Thyroid gland (tissue), 4 donors: ENCODE measurements around the gene GLI1. TPM values are rescaled to one million over a fixed set of nuclear protein-coding genes. Genes with fewer than 3 reads are reported as not detected.
"Not testable (repeated sequence)": the region's sequence is repeated elsewhere in the genome, so short reads cannot be mapped to it uniquely, and the experiment has no call there.

Experiments
- DNase-seq, 2 donors: peaks; one replicate each; pipeline ENCODE4 v3.0.0-alpha.2; 2019
- H3K27ac ChIP-seq, 3 donors: fragments of 200-600 bp; sonication (generic); 1 replicate in 2 of 3; 2 replicates in 1 of 3; pipeline ENCODE4 v1.5.1; 2016 to 2019; ENCODE audit warnings: mild to moderate bottlenecking in 1 of 3, moderate library complexity in 1 of 3
- H3K27me3 ChIP-seq: fragments of 200-600 bp; sonication (generic); one replicate; pipeline ENCODE4 v1.5.1; 2019
- H3K36me3 ChIP-seq, 2 donors: fragments of 200-600 bp; sonication (generic); one replicate each; pipeline ENCODE4 v1.5.1; 2016 to 2019
- H3K4me1 ChIP-seq, 2 donors: fragments of 200-600 bp; sonication (generic); one replicate each; pipeline ENCODE4 v1.5.1; 2017 to 2019
- H3K4me3 ChIP-seq, 3 donors: fragments of 200-600 bp; sonication (generic); replicated peaks in 1 of 3; 1 replicate in 2 of 3; 2 replicates in 1 of 3; pipeline ENCODE4 v1.5.1; 2016; ENCODE audit warnings: mild to moderate bottlenecking in 1 of 3
- H3K9me3 ChIP-seq: fragments of 200-600 bp; sonication (generic); one replicate; pipeline ENCODE4 v1.5.1; 2017
- POLR2A ChIP-seq, 2 donors: fragments of 450-650 bp; IDR thresholded peaks; one replicate each; pipeline ENCODE4 v1.6.1; 2017; ENCODE audit warnings: antibody characterized with exemption in 2 of 2, mild to moderate bottlenecking in 2 of 2, moderate library complexity in 1 of 2
- WGBS, 2 donors: methylation state at CpG; one replicate each; pipeline ENCODE4 v1.1.5; 2017; 5-methylcytosine and 5-hydroxymethylcytosine counted together
- intact Hi-C: fragments of 100-400 bp; cut with DNase I; formaldehyde crosslinking; loops from one replicate; pipeline ENCODE4 v1.15.1; 2023
- total RNA-seq, 4 donors: library from RNA; depleted of rRNA; stranded (reverse); fragments of >200 nt; gene quantifications; one replicate each; pipeline ENCODE4 v1.2.3, GENCODE V29; 2016
- TF ChIP-seq, protein P1 (sequence below), 6 experiments: fragments of 200-600 bp in 3 of 6; fragments of 450-650 bp in 3 of 6; sonication (generic) in 3 of 6; IDR thresholded peaks; one replicate each; pipeline ENCODE4 v1.5.1; 2016 to 2019; ENCODE audit warnings: antibody characterized with exemption in 6 of 6, mild to moderate bottlenecking in 2 of 6, inconsistent platforms in 1 of 6, moderate library complexity in 1 of 6

GLI1 gene
- total RNA-seq, 4 donors from 2014 or later: 1.1 to 2.2 (median 1.6) TPM; not detected in 1

DNA sequence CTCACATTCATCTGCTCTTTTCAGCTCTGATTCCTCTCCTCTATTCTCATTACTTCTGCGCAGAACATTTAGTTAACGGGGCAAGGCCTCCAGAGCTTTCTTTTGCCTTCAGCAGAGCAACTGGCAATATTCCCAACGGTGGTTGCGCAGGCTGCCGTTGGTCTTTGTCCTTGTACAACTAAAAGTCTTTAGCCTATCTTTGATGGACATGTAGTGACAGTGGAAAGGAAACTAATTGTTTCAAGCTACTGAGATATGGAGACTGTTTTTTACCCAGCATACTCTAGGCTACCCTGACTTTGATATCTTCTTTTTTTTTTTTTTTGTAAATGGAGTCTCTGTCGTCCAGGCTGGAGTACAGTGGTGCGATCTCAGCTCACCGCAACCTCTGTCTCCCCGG lies 41.3 kb upstream of the GLI1 start:
- Histone ChIP-seq H3K27ac (no peak overlapping the region), H3K9me3 (no peaks in the 10 kb centered on the region), H3K36me3 (no peaks in the 10 kb centered on the region), H3K27me3 (no peaks in the 10 kb centered on the region), H3K4me1 (peaks cover 0 to 5% of the 10 kb centered on the region in 2 donors), H3K4me3 (no peak overlapping the region)
- 85 to 91% methylated on average over 9 of the region's 9 CpGs for WGBS, 2 donors
- intact Hi-C loops: no loop called here
- TF ChIP-seq, protein P1, sequence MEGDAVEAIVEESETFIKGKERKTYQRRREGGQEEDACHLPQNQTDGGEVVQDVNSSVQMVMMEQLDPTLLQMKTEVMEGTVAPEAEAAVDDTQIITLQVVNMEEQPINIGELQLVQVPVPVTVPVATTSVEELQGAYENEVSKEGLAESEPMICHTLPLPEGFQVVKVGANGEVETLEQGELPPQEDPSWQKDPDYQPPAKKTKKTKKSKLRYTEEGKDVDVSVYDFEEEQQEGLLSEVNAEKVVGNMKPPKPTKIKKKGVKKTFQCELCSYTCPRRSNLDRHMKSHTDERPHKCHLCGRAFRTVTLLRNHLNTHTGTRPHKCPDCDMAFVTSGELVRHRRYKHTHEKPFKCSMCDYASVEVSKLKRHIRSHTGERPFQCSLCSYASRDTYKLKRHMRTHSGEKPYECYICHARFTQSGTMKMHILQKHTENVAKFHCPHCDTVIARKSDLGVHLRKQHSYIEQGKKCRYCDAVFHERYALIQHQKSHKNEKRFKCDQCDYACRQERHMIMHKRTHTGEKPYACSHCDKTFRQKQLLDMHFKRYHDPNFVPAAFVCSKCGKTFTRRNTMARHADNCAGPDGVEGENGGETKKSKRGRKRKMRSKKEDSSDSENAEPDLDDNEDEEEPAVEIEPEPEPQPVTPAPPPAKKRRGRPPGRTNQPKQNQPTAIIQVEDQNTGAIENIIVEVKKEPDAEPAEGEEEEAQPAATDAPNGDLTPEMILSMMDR (IDR thresholded peaks at IDR 0.05): no peak
- no peak for TF ChIP-seq POLR2A (IDR thresholded peaks at IDR 0.05)
- no peak for DNase-seq

DNA sequence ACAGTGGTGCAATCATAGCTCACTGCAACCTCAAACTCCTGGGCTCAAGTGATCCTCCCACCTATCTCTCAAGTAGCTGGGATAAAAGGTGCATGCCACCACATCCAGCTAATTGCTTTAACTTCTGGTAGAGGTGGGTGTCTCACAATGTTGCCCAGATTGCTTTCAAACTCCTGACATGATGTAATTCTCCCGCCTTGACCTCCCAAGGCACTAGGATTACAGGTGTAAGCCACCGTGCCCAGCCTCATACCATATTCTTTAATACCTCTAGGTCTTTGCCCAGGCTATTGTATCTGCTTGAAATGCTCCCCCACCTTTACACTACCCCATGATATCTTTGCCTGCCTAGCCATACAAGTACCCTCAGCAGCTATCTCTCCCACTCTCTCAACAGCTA lies 40.1 kb upstream of the GLI1 start:
- intact Hi-C loops: no loop called here
- WGBS, 2 donors: 100% methylated on average over 2 of the region's 2 CpGs

DNA sequence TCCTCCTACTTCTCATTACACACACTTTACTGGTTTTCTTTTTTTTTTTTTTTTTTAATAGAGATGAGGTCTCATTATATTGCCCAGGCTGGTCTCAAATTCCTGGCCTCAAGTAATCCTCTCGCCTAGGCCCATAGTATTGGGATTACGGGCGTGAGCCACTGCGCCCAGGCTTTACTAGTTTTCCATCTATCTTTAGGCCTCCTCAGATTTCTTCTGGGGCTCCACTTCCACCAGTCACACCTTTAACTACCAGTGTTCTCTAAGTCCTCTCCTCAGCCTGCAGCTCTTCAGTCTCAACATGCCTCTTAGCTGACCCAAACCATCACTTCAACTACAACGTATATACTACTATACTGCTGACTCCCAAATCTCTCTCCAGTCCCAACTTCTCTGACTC lies 39.1 kb upstream of the GLI1 start:
- Histone ChIP-seq H3K4me1 (peaks cover 0 to 5% of the 10 kb centered on the region in 2 donors), H3K9me3 (no peaks in the 10 kb centered on the region), H3K4me3 (no peak overlapping the region), H3K36me3 (no peaks in the 10 kb centered on the region), H3K27me3 (no peaks in the 10 kb centered on the region), H3K27ac (no peak overlapping the region)
- 92 to 97% methylated on average over 5 of the region's 5 CpGs for WGBS, 2 donors
- no peak for TF ChIP-seq POLR2A (IDR thresholded peaks at IDR 0.05)
- TF ChIP-seq, protein P1 (IDR thresholded peaks at IDR 0.05): no peak
- intact Hi-C loops: no loop called here
- DNase-seq: no peak

More for the DNA sequence above, 40.1 kb upstream of the GLI1 start:
- H3K4me1 ChIP-seq: peaks cover 0 to 5% of the 10 kb centered on the region in 2 donors
- no peak for DNase-seq
- H3K9me3 ChIP-seq: no peaks in the 10 kb centered on the region
- TF ChIP-seq POLR2A (IDR thresholded peaks at IDR 0.05): no peak
- TF ChIP-seq, protein P1 (IDR thresholded peaks at IDR 0.05): no peak
- no peaks in the 10 kb centered on the region for H3K27me3 ChIP-seq
- H3K36me3 ChIP-seq: no peaks in the 10 kb centered on the region
- no peak overlapping the region for H3K27ac ChIP-seq
- no peak overlapping the region for H3K4me3 ChIP-seq

DNA sequence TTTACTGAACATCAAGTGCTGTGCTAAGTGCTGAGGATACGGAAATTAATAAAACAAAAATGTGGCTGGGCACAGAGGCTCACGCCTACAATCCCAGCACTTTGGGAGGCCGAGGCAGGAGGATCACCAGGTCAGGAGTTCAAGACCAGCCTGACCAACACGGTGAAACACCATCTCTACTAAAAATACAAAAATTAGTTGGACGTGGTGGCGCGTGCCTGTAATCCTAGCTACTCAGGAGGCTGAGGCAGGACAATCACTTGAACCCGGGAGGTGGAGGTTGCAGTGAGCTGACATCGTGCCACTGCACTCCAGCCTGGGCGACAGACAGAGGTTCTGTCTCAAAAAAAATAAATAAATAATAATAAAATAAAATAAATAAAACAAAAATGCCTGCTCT lies 32.6 kb upstream of the GLI1 start:
- H3K9me3 ChIP-seq, H3K27me3 ChIP-seq, H3K4me3 ChIP-seq, DNase-seq, H3K36me3 ChIP-seq, intact Hi-C loops, H3K27ac ChIP-seq: not testable (repeated sequence)
- 93 to 95% methylated on average over 10 of the region's 10 CpGs for WGBS, 2 donors
- H3K4me1 ChIP-seq: peaks cover 10 to 20% of the 10 kb centered on the region in 2 donors

DNA sequence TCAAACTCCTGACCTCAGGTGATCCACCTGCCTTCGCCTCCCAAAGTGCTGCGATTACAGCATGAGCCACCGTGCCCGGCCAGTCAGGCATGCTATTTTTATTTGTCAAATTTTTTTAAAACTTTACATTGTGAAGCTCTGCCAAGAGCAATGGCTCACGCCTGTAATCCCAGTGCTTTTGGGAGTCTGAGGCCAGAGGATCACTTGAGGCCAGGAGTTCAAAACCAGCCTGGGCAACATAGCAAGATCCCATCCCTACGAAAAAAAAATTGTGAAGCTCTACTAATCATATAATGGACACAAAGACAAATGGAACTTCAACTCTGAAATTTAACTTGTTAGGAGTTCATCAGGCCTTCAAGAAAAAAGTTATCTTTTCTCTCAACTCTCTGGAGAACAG lies 30.6 kb upstream of the GLI1 start:
- Histone ChIP-seq H3K4me3 (no peak overlapping the region), H3K4me1 (peaks cover 11 to 22% of the 10 kb centered on the region in 2 donors), H3K36me3 (no peaks in the 10 kb centered on the region), H3K9me3 (no peaks in the 10 kb centered on the region), H3K27me3 (no peaks in the 10 kb centered on the region), H3K27ac (peak overlapping the region in 2 of 3 donors; percentile 91 to 95)
- no peak for DNase-seq
- WGBS, 2 donors: 63 to 77% methylated on average over 6 of the region's 6 CpGs
- TF ChIP-seq POLR2A (IDR thresholded peaks at IDR 0.05): no peak
- TF ChIP-seq, protein P1 (IDR thresholded peaks at IDR 0.05): no peak
- intact Hi-C loops: no loop called here
